Measurements from ENCODE around the gene HYAL1. TPM values are rescaled to one million over a fixed set of nuclear protein-coding genes. Genes with fewer than 3 reads are reported as not detected.

The HYAL1 gene
- total RNA-seq, 1 donor from 2014 or later = 0.22 TPM

DNA sequence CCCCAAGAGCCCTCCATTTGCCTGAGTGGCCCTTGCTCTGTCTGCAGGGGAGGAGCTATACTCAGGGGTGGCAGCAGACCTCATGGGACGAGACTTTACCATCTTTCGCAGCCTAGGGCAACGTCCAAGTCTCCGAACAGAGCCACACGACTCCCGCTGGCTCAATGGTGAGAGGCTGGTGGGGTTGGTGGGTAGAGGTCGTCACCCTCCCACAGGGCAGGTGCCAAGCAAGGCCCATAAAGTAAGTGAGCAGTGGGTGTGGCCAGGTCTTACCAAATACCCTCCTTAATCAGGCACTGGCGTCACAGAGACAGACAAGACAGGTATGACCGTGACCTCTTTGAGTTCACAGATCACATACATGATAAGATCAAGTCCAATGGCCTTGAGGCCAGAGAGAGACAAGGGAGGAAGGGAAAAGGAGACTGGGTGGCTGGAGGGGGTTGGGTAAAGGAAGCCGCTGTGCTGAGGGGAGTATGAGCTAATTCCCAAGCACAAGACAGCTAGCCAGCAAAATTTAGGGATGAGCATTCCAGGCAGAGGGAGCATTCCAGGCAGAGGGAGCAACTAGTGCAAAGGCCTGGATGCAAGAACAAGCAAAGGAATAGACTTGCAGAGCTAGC lies 31.9 kb downstream of the HYAL1 start:
- TF ChIP-seq, protein P1, sequence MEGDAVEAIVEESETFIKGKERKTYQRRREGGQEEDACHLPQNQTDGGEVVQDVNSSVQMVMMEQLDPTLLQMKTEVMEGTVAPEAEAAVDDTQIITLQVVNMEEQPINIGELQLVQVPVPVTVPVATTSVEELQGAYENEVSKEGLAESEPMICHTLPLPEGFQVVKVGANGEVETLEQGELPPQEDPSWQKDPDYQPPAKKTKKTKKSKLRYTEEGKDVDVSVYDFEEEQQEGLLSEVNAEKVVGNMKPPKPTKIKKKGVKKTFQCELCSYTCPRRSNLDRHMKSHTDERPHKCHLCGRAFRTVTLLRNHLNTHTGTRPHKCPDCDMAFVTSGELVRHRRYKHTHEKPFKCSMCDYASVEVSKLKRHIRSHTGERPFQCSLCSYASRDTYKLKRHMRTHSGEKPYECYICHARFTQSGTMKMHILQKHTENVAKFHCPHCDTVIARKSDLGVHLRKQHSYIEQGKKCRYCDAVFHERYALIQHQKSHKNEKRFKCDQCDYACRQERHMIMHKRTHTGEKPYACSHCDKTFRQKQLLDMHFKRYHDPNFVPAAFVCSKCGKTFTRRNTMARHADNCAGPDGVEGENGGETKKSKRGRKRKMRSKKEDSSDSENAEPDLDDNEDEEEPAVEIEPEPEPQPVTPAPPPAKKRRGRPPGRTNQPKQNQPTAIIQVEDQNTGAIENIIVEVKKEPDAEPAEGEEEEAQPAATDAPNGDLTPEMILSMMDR (IDR thresholded peaks at IDR 0.05) = no peak
- Mint-ChIP-seq H3K4me3 (ENCODE audit: unreplicated experiment) (no peak overlapping the region), H3K4me1 (ENCODE audit: low read depth) (peaks cover 48% of the 10 kb centered on the region), H3K9me3 (ENCODE audit: low read depth) (no peaks in the 10 kb centered on the region), H3K27me3 (ENCODE audit: low read depth) (peaks cover 11% of the 10 kb centered on the region), H3K36me3 (ENCODE audit: low read depth) (no peaks in the 10 kb centered on the region), H3K27ac (ENCODE audit: unreplicated experiment) (no peak overlapping the region)
- DNase-seq (ENCODE audit: low spot score) = no peak

DNA sequence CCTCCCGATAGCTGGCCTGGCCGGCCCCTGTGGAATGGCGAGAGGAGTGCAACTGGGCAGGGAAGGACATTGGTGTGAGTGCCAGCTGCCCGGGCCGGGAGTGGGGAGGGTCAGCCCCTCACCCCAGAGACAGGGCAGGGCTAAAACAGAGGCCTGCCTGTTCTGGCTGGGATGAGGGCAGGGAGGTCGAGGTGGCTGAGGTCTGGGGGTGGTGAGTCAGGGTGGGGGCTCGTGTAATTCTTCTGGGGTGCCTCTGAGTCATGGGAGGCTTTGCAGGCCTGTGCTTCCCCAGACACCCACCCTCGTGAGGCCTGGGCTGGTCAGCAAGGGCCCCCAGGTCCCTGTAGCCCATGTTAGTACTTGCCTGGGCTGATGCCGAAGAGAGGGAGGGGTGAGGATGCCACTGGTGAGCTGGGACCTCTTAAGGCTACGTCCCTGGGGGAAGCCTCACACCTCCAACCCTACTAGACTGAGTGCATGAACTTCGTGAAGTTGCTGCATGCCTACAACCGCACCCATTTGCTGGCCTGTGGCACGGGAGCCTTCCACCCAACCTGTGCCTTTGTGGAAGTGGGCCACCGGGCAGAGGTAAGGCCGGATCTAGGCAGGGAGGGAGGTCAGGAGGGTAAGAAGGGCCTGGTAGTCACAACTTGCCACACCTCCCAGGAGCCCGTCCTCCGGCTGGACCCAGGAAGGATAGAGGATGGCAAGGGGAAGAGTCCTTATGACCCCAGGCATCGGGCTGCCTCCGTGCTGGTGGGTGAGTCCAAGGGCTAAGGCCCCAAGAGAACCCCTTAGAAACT lies 32.8 kb downstream of the HYAL1 start:
- Mint-ChIP-seq H3K4me3 (ENCODE audit: unreplicated experiment) (no peak overlapping the region), H3K27me3 (ENCODE audit: low read depth) (peaks cover 11% of the 10 kb centered on the region), H3K27ac (ENCODE audit: unreplicated experiment) (no peak overlapping the region), H3K36me3 (ENCODE audit: low read depth) (no peaks in the 10 kb centered on the region), H3K9me3 (ENCODE audit: low read depth) (no peaks in the 10 kb centered on the region), H3K4me1 (ENCODE audit: low read depth) (peaks cover 55% of the 10 kb centered on the region)
- TF ChIP-seq, protein P1 (IDR thresholded peaks at IDR 0.05) = no peak
- no peak for DNase-seq (ENCODE audit: low spot score)

DNA sequence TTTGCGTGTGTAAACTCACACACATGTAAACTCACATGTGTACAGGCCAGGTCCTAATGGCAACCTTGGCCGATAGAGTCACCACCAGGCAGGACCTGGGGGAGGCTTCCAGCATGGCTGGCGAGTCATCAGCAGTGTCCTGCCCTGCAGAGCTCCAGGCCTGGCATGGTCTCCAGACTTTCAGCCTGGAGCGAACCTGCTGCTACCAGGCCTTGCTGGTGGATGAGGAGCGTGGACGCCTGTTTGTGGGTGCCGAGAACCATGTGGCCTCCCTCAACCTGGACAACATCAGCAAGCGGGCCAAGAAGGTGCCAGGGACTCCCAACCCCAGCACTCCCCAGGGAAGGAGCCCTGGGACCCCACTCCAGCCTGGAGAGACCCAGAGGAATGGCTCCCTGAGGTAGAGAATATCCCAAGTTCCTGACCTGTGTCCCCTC lies 33.4 kb downstream of the HYAL1 start:
- H3K9me3 Mint-ChIP-seq (ENCODE audit: low read depth) = no peaks in the 10 kb centered on the region
- TF ChIP-seq, protein P1 (IDR thresholded peaks at IDR 0.05) = no peak
- H3K27me3 Mint-ChIP-seq (ENCODE audit: low read depth) = peaks cover 9% of the 10 kb centered on the region
- peak overlapping the region; percentile 63 for H3K27ac Mint-ChIP-seq (ENCODE audit: unreplicated experiment)
- H3K4me1 Mint-ChIP-seq (ENCODE audit: low read depth) = peaks cover 58% of the 10 kb centered on the region
- no peaks in the 10 kb centered on the region for H3K36me3 Mint-ChIP-seq (ENCODE audit: low read depth)
- no peak overlapping the region for H3K4me3 Mint-ChIP-seq (ENCODE audit: unreplicated experiment)
- DNase-seq (ENCODE audit: low spot score) = no peak

DNA sequence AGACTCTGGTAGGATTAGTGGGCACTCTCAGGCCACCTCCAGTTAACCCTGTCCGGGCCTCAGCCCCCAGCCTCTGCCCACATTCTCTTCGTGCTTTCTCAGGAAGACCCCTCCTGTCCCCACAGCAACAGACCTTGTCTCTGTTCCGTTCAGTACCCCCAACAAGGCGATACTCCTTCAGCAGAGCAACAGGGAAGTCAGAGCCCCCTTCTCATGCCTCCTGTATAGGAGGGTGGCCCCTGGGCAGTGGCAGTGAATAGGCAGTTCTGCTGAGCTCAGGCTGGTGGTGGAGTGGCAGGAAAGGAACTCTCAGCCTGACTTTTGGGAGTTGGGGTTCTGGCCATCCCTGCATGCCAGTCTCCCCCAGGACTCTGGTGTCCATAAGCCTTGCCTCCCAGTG lies 33.9 kb downstream of the HYAL1 start:
- TF ChIP-seq, protein P1 (IDR thresholded peaks at IDR 0.05) = no peak
- Mint-ChIP-seq H3K27me3 (ENCODE audit: low read depth) (peaks cover 7% of the 10 kb centered on the region), H3K4me3 (ENCODE audit: unreplicated experiment) (no peak overlapping the region), H3K4me1 (ENCODE audit: low read depth) (peaks cover 63% of the 10 kb centered on the region), H3K36me3 (ENCODE audit: low read depth) (no peaks in the 10 kb centered on the region), H3K9me3 (ENCODE audit: low read depth) (no peaks in the 10 kb centered on the region), H3K27ac (ENCODE audit: unreplicated experiment) (peak overlapping the region; percentile 12)
- no peak for DNase-seq (ENCODE audit: low spot score)

DNA sequence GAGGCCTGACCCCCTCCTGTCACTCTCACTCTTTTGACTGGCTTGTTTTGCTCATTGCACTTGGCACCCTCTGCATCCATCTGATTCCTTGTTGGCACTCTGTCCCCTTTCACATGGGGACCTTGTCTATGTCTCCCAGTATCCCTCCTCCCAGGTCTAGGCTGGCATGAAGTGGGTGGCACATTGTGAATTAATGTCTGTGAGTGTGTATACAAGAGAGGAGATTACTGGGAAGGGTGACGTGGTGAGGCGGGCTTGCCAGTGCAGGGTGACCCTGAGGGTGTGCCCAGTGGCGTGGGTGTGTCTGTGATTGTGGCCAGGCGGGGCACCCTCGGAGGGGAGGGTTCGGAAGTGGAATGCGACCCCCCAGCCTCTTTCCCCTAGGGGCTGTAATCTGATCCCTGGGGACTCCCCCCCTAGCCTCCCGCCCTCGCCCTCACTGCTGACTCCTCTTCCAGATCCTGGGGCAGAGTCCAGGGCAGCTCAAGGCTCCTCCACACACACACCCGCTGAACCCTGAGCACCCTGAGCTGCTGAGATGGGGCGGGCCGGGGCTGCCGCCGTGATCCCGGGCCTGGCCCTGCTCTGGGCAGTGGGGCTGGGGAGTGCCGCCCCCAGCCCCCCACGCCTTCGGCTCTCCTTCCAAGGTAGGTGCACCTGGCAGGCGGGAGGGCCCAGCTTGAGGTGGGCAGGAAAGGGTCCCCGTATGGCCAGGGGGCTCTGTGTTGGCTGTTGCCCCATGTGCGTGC lies 34.5 kb downstream of the HYAL1 start, which contains the start of gene SEMA3B:
SEMA3B (plus strand) TSS at position 445 of the 749 bp plus-strand sequence; CDS start at position 539, 94 bp downstream.
- H3K36me3 Mint-ChIP-seq (ENCODE audit: low read depth) = no peaks in the 10 kb centered on the region
- TF ChIP-seq, protein P1 (IDR thresholded peaks at IDR 0.05) = no peak
- H3K27me3 Mint-ChIP-seq (ENCODE audit: low read depth) = peaks cover 2% of the 10 kb centered on the region
- no peak for DNase-seq (ENCODE audit: low spot score)
- H3K27ac Mint-ChIP-seq (ENCODE audit: unreplicated experiment) = peak within 1 kb of the TSS; percentile 63
- H3K4me1 Mint-ChIP-seq (ENCODE audit: low read depth) = peaks cover 65% of the 10 kb centered on the region
- H3K9me3 Mint-ChIP-seq (ENCODE audit: low read depth) = no peaks in the 10 kb centered on the region
- peak within 1 kb of the TSS; percentile 70 for H3K4me3 Mint-ChIP-seq (ENCODE audit: unreplicated experiment)

All from chondrocyte (in vitro differentiated cells).